HG03521 (cell line): ENCODE data around the gene SMCO3.

Experiments
- ATAC-seq: cut with Tn5 transposase; IDR thresholded peaks from one replicate; pipeline ENCODE4 v1.9.1; 2021; ENCODE audit warnings: mild to moderate bottlenecking, moderate library complexity; ENCODE audit not compliant: unreplicated experiment

Gene SMCO3

DNA sequence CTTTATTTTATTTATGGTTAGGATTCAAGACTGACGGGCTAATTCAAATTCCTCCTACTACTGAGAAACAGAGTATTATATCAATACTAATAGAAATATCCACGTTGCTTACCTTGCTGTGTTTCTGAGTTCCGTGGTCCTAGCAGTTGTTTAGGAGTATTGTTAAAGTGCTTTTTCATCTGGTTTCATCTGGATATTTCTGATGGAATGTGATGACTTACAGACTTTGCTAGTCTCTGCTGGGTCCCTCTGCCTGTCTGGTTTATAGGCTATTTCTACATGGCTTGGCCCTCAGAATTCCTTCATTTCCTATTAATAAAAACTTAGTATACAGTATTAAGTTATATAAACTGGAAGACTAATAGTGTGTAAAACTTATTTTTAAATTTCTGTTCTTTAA is at the start of gene SMCO3:
Gene SMCO3, minus strand, starts transcription at position 169 of the 400 bp plus-strand sequence. CDS start 7,502 bp downstream, outside the sequence.
- no peak for ATAC-seq

DNA sequence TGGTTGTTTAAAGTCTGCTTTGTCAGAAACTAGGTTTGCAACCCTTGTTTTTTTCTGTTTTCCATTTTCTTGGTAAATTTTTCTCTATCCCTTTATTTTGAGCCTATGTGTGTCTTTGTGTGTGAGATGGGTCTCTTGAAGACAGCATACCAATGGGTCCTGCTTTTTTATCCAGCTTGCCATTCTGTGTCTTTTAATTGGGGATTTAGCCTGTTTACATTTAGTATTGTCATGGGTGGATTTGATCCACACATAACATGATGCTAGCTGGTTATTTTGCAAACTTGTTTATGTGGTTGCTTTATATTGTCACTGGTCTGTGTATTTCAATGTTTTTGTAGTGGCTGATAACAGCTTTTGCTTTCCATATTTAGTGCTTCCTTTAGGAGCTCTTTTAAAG is 46.5 kb upstream of the SMCO3 start:
- ATAC-seq: no peak

DNA sequence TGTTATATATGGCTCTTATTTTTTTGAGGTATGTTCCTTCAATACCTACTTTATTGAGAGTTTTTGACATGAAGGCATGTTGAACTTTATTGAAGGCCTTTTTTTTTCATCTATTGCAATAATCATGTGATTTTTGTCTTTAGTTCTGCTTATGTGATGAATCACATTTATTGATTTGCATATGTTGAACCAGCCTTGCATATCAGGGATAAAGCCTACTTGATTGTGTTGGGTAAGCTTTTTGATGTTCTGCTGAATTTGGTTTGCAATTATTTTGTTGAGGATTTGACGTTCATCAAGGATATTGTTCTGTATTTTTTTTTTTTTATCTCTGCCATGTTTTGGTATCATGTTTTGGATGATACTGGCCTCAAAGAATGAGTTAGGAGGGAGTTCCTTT is 44.5 kb upstream of the SMCO3 start:
- no peak for ATAC-seq

DNA sequence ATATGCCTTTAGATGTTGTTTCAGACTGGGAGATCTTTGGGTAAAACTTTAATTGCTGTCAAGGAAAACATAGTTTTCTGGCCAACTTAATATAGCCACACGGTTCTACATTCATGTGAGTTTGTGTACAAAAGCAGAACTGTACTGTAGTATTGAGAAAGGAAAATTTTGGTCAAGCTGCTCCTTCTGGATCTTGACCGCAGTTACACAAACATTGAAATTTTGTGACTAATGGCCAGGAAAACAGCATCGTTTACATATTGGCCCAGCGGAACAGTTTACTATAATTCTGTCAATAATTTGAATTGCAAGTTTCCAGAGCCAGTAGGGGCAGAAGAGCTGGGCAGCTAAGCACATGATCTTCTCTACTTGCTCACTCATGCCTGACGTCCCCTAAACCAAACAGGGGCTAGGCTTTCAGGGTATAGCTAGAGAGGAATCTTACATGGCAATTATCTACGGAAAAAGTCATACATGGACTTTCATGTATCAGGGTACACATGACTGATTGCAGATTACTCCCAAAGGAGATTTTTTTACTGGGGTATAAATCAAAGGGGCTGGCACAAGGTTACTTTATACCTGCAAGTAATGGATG is 40.7 kb upstream of the SMCO3 start:
- no peak for ATAC-seq

DNA sequence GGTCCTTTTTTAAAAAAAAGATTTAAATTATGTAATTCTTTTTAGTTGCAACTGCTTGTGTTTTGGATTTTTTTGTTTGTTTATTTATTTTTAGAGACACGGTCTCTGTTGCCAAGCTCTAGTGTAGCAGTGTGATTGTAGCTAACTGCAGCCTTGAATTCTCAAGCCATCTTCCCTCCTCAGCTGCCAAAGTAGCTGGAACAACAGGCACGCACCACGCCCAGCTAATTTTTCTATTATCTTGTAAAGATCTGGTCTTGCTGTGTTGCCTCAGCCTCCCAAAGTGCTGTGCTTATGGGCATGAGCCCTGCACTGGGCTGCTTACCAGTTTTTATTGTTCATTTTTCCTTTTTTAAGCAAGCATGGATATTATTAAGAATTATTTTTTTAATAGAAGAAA is 40.0 kb upstream of the SMCO3 start:
- no peak for ATAC-seq

DNA sequence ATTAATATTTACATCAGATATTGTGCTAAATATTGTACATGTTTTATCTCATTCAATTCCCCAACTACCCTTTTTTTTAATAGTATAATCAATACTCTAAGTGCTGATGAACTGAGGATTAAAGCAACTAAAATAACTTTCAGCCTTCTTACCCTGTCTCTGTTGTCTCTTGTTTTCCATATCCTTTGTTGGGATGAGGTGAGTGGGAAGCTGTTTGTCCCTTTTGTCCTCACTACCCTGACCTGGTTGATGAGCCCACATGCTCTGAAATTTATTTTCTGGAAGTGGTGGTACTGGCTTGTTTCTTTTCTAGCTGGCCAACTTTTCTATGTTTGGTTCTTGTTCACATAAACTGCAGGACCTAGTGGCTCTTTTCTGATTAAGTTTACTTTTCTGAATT is 38.9 kb upstream of the SMCO3 start:
- ATAC-seq: no peak

DNA sequence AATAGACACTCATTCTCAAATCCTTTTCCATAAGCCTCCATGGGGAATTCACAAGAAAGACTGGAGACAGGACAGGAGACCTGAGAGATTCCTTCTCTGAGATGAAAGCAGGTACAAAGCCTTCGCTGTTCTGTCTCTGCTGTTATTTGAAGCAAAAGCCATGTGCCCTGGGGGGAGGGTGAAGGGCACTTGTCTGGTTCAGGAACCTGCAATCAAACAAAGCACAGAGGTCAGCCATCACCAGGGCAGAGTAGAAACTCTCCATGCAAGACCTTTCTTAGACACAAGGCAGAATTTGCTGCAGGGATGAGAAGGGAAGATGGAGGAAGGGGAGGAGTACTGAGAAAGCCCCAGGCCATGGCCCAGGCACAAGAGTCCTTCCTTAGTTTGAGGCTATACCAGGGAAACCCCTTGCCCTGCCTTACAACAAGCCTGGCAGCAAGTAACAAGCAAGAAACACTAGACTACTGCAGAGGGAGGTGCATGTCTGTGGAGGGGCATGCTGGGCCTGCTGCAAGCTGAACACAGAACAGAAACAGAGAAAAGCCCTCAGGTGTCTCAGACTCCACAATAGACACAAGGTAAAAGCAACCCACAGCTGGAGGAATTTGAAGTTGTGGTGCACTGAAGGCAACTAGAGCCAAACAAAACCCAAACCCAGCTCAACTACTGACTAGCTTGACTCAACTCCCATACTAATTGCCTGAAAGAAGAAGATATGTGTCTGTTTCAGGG is 37.1 kb upstream of the SMCO3 start:
- ATAC-seq: peak; percentile 78

DNA sequence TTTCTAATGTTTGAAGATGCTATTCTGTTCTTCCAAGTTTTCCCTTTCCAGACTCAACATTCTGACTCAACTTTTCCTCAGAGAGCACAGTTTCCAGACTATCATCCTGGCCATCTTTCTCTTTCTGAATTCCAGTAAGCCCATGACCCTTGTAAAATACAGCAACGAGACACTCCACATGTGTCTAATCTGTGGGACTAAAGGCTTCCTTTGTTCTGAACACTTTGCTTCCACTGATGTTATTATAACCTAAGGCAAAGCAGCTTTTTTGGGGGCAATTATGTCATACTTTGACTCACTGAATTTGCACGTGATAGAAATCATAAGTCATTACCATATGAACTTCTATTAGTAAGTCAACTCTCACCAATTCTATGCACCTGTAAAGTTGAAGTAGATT is 35.7 kb upstream of the SMCO3 start:
- no peak for ATAC-seq

DNA sequence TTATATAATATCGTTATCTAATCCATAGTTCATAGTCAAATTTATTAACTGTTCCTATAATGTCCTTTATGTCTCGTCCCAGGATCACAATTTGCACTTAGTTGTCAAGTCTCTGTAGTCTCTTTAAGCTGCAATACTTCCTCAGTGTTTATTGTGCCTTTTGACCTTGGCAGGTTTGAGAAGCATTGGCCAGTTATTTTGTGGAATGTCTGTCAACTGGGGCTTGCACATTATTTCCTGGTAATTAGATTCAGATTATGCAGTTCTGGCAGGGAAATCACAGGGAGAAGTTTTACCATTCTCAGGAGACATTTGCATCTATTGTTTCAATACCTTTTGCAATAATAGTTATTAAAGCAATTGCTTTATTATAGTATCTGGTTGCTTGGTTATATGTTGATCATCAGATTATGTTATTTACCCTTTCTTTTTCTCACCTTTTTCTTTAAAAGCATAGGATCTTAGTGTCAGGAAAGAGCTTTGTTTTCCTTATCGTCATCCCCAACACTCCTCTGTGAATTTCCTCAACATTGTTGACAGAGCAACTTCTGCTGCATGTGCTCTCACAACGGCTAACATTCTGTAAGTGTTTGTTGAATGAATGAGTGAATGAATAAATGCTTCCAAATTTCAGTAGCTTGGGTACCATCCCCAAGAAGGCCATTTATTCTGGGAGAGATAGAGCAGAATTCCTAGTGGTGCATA is 33.0 kb upstream of the SMCO3 start:
- no peak for ATAC-seq

DNA sequence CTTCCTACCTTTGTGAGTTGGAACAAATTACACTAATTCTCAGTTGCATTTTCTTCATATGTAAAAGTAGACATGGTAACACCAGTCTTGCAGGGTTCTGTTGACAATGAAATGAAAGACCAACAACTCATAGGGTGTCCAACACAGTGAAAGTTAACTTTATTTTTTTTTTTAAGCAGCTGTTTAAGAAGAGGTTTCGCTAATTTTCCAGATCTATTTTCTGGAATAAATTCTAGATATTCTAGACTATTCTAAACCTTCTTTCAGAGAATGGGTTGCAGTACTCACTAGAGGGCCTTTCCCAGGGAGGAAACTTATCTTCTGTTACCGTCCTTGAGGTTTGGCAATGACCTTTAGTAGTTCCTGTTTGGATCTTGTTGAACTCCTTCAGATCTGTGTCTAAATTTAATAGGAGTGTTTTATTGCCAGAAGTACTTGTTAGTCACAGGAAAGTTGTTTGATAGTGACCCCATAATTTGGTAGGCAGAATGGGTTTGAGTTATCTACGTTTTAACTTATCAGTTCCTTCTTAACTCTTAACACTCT is 32.1 kb upstream of the SMCO3 start:
- ATAC-seq: no peak

DNA sequence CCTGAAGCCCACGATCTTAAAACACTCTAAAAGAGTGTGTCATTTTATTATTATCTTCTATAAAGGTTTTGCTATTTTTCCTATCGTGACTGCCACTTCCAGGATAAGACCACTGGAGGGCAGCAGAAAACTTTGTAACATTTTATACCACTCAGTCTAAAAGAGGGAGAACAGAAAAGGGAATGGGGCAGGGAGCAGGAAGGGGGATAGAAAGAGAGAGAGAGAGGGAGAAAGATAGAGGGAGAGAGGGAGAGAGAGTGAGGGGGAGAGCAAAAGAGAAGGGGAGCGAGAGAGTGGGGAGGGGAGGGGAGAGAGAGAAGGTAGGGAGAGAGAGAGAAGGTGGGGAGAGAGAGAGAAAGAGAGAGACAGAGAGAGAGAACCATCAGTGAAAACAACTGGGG is 31.4 kb upstream of the SMCO3 start:
- ATAC-seq: no peak

DNA sequence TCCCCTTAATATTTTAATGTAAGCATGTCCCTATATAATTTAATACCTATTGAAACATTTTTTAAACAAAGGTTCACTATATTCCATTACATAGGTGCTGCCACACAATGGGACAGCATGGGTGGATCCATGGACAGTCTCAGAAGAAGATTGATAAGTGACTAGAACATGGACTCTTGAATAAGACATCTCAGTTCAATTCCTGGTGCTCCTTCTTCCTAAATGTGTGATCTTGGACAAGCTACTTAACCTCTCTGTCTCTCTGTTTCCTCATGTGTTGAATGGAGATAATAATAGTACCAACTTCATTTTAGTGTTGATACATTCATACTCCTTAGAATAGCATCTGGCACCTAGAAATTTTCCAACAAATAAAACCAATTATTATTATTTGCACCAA is 30.4 kb upstream of the SMCO3 start:
- no peak for ATAC-seq

DNA sequence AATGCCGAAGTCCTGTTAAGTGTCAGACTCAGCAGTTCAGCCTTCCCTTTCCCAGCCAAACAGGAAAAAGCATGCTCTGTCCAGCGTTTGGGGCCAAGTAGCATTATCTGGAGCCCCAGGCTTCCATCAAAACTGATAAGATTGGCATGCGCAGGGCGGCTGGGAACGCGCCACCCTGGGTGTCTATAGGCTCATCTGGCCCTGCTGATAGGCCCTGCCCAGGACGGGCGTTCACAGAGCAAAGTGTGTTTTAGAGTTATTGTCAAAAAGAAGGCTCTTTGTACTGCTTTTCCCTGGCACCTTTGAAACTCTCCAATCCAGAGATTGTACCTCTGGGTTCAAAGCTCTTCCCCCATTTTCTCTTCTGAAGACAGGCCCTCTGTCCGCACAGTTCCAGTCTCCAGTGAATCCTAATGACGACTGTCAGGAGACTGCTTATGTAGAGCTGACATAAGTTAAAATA is 29.5 kb upstream of the SMCO3 start, which contains the start of gene ART4:
Gene ART4, minus strand, starts transcription at position 102 of the 463 bp plus-strand sequence. CDS start 413 bp downstream, outside the sequence.
- no peak for ATAC-seq

DNA sequence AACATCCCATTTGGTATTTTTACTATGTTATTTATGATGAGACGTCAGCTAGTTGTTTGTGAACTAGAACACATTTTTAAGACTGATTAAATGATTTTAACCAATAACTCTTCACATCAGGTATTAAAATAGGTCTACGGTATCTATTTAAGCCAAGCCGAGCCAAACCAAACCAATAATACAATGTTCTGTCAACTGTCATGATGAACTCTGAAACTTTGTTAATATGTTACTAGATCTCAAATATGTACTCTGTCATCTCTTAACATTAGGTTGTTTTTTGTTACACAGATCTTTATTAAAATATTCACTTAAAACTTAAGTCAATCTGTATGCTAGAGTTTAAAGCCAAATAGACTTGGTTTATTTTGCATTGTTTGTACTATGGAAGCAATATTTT is 28.3 kb upstream of the SMCO3 start:
- no peak for ATAC-seq

DNA sequence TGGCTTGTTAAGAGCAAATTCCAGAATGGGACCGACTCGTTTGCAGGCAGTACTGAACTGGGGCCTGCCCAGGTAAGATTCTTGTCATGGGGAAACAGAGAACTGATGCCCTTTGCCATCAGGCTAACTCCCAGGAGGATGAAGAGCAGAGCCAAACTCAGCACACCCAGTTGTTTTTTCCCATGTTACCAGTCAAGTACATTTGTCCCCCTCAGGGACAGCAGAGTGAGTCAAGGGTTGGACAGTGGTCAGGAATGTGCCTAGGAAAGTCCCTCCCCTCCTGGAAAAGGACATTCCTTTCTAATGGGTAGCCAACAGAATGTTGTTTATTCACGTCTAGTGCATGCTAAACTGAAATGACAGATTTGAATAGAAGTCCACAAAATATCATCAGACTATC is 27.8 kb upstream of the SMCO3 start:
- no peak for ATAC-seq

DNA sequence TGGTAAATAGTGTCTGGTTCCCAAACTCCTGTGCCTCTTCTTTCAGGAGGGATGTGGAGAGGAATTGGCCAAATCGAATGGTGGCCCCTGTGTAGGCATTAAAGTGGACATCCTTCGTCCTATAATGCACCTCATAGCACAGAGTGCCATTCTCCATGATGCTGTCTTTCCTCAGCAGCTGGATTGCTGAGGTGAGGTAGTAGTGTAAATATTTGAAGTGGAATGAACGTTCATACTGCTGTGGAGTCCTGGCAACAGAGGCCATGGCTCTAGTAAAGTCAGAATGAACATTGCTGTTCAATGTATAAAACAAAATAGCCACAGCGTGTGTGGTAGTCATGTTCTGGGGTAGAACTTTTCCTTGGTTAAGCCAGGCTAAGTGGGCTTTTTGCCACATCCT is 26.6 kb upstream of the SMCO3 start:
- no peak for ATAC-seq

DNA sequence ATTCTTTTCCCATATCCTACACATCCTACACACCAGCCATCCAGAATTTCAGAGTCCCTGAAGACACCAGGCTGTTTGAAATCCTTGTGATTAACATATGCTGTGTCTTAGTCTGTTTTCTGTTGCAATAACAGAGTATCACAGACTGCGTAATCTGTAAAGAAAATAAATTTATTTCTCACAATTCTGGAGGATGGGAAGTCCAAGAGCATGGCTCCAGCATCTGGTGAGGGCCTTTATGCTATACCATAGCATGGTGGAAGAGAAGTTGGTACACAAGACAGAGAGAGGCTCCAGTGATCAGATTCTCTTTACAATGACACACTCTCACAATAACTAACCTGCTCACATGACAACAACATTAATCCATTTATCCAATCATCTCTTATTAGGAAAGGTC is 25.3 kb upstream of the SMCO3 start:
- no peak for ATAC-seq

DNA sequence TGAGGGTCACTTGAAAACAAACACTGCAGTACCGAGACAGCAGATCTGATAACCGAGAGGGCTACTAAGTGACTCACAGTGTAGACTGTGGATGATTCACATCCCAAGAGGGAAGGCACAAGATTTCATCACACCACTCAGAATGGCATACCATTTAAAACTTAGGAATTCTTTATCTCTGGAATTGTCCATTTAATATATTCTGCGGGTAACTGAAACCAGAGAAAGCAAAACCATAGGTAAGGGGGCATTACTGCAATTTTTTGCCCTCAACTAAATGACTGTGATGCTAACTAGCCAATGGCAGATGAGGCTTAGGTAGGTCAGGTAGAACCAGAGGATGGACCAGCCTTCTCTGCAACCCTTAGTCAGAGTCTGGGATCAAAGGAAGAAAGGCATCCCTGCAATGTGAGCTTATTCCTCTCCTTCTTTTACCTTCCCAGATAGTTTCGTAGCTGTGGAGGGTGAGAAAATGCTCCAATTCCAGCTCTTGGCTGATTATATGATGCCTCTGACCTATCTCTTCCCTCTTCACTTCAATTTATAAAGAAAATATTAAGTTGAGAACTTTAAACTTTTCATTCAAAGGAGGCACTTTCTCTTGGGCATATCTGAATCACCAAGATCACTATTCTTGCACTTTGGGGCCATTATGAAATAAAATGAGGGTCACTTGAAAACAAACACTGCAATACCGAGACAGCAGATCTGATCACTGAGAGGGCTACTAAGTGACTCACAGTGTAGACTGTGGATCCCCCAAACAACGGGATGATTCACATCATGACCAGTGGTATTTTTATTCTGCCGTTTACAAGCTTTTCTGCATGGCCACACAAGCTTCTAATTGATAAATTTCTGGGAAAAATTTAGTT is 22.6 kb upstream of the SMCO3 start:
- ATAC-seq: no peak

DNA sequence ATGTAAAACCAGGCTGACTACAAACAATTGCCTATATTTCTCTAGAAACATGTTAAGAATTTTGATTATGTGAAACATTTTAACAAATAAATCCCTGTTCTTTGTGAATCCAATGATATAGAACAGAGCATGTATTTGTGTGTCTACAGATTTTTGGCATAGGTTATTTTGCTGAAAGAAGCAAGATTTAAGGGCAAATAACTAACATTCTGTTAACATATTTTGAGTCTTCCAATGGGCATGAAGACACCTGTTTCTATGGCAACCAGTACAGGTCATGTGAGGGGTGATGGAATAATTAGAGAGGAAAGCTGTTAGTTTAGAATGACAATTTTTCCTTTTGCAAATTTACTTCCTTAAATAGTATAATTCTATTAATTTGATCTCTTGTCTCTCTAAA is 20.5 kb upstream of the SMCO3 start:
- ATAC-seq: no peak

DNA sequence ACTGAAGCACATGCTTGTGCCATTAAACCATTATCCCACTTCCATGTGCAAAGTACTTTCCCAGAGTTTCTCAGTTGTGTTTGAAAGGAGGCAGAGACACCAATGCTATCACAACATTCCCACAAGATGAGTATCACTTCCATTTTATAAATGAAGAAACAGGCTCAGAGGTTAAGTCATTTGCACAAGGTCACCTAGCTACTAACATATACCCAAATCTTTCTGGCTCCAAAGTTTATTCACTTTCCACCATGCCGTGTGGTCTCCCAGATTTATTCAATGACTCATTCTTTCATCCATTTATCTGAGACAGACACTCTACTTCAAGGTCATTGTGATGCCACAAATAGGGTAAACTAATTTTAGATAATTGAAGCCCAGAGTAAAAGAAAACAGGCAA is 20.0 kb upstream of the SMCO3 start:
- ATAC-seq: no peak

DNA sequence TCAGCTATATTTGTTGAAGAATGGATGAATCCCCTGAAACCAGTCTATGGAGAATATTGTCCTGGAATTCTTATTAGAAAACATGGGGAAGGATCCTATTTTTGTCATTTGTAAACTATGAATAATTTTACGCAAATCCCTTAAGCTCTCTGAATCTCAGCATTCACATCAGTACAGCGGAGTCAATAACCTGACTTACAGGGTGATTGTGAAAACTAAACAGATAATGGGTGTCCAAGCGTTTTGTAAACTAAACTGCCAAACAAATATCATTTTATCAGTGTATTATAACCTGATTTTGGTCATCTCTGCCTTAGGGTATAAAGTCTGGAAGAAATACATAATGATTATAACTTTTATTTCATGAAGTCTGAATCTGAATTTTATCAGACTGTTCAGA is 19.4 kb upstream of the SMCO3 start:
- ATAC-seq: no peak
